ENCODE data around the gene VAPB. TPM values are rescaled to one million over a fixed set of nuclear protein-coding genes. Genes with fewer than 3 reads are reported as not detected.

The VAPB gene
- total and polyA plus RNA-seq, 8 donors: 36.3 to 52.9 (median 46.2) TPM

DNA sequence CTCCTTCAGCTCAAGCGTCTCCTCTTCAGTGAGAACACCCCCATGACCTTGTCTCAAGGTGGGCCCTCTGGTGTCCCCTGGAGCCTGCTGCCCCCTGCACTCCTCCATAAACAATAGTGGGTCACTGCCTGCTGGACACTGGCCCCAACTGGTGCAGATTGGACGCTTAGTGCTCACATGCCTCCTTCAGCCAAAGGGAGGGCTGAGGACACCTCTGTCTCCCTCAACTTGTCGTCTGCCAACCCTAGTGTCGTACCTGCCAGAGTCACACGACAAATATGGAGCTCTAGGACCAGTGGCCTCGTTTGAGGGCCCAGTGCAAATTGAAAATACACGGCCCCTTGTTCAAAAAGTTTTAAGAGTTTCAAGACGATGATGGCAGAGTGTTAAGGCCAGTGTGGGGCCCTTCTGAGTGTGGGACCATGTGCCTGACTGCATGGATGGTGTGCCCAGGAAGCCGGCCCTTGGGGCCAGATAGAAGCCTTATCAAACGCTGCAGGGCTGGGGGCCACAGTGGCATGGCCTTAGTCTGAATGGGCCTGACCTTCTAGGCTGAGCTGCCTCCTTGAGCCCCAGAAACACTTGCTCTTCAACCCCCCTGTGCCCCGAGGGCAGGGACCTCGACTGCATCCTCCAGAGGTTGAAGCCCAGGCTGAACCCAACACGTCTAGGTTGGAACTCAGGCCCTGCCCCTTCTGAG, 106.0 kb downstream of the VAPB start:
- no peaks in the 10 kb centered on the region for H3K36me3 ChIP-seq
- no peaks in the 10 kb centered on the region for H3K4me1 ChIP-seq
- DNase-seq: no peak
- no peak overlapping the region for H3K27ac ChIP-seq
- H3K9me3 ChIP-seq: no peaks in the 10 kb centered on the region
- TF ChIP-seq, protein P1, sequence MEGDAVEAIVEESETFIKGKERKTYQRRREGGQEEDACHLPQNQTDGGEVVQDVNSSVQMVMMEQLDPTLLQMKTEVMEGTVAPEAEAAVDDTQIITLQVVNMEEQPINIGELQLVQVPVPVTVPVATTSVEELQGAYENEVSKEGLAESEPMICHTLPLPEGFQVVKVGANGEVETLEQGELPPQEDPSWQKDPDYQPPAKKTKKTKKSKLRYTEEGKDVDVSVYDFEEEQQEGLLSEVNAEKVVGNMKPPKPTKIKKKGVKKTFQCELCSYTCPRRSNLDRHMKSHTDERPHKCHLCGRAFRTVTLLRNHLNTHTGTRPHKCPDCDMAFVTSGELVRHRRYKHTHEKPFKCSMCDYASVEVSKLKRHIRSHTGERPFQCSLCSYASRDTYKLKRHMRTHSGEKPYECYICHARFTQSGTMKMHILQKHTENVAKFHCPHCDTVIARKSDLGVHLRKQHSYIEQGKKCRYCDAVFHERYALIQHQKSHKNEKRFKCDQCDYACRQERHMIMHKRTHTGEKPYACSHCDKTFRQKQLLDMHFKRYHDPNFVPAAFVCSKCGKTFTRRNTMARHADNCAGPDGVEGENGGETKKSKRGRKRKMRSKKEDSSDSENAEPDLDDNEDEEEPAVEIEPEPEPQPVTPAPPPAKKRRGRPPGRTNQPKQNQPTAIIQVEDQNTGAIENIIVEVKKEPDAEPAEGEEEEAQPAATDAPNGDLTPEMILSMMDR (IDR thresholded peaks at IDR 0.05): no peak
- no peaks in the 10 kb centered on the region for H3K27me3 ChIP-seq
- intact Hi-C loops (cut with DNase I): no loop called here
- no peak for ATAC-seq
- no peak overlapping the region for H3K4me3 ChIP-seq

DNA sequence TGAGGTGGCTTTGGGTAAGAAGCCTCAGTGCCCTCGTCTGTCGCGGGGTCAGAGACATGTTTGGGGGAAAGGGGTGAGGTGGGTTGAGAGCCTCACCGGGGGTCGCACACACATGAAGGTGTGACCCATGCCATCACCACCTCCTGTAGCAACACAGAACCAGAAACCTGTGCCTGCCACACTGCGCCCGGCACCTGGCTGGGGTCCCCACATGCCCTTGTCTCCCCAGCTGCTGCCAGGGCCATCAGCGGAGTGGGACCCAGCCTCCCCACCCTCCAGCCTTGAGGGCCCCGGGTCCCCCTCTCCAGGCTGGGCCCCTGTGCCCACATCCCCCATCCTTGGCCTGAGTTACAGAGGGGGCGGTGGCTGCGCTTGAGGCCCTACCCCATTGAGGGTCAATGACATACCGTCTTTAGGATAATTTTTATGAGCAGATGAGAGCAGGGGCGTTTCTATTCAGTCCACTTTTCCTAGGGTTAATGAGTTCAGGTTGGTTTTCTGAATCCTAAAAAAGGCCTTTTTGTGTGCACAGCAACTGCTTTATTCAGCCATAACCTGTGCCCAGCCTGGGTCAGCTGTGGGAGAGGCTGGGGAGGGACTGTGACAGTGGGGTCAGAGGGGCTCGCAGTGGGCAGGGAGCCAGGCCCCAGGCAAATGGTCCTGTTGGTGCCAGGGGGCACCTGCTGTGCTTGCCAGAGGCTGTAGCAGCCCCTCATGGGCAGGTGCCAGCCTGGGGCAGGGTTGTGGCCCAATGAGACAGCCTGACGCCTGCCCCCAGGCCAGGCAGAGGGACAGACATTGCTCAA, 106.8 kb downstream of the VAPB start:
- ATAC-seq (no peak), DNase-seq (no peak)
- H3K36me3 ChIP-seq: no peaks in the 10 kb centered on the region
- no peaks in the 10 kb centered on the region for H3K27me3 ChIP-seq
- TF ChIP-seq, protein P1 (IDR thresholded peaks at IDR 0.05): no peak
- intact Hi-C loops (cut with DNase I): no loop called here
- H3K27ac ChIP-seq: no peak overlapping the region
- H3K4me1 ChIP-seq: no peaks in the 10 kb centered on the region
- H3K9me3 ChIP-seq: no peaks in the 10 kb centered on the region
- H3K4me3 ChIP-seq: no peak overlapping the region

DNA sequence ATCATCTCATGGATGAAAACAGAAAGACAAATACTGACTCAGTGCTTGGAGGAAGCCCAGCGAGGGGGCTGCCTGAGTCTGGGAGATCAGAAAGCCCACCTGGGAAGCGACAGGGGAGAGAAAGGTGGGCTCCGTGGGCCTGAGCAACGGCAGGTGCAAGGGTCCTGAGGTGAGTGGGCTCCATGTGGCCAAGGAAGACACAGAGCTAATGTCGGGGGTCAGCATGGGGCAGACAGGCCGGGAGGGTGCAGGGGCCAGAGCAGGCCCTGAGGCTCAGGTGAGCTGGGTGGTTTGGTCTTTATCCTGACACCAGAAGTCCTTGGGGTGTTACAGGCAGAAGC, 107.4 kb downstream of the VAPB start:
- DNase-seq (no peak), ATAC-seq (no peak)
- no peaks in the 10 kb centered on the region for H3K4me1 ChIP-seq
- H3K36me3 ChIP-seq: no peaks in the 10 kb centered on the region
- TF ChIP-seq, protein P1 (IDR thresholded peaks at IDR 0.05): no peak
- intact Hi-C loops (cut with DNase I): no loop called here
- no peaks in the 10 kb centered on the region for H3K27me3 ChIP-seq
- H3K9me3 ChIP-seq: no peaks in the 10 kb centered on the region
- no peak overlapping the region for H3K27ac ChIP-seq
- no peak overlapping the region for H3K4me3 ChIP-seq

DNA sequence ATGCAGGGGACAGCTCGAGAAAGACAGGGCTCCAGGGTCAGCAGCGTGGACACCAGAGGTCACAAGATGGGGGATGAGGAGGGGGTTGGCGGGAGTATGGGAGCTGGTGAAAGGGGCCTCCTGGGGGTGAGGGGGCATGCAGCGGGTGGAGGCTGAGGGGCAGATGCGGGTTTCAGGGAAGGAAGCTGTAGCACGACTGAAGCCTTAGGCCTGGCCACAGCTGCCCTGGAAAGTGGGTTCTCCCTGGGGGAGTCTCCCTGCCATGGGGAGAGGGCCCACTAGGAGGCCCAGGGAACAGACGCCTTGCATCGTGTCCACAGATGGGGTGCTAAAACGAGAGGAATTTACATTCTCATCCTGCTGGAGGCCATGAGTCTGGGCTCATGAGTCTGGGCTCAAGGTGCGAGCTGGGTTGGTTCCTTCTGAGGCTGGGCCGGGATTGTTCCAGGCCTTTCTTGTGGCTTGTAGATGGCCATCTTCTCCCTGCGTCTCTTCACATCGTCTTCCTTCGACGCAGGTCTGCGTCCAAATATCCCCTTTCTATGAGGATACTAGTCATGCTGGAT, 108.1 kb downstream of the VAPB start:
- H3K4me1 ChIP-seq: no peaks in the 10 kb centered on the region
- intact Hi-C loops (cut with DNase I): no loop called here
- peaks cover 0 to under 1% of the 10 kb centered on the region in 2 donors for H3K9me3 ChIP-seq
- H3K36me3 ChIP-seq: no peaks in the 10 kb centered on the region
- H3K27me3 ChIP-seq: no peaks in the 10 kb centered on the region
- ATAC-seq (no peak), DNase-seq (no peak)
- TF ChIP-seq, protein P1 (IDR thresholded peaks at IDR 0.05): no peak
- H3K4me3 ChIP-seq: no peak overlapping the region
- H3K27ac ChIP-seq: no peak overlapping the region

All from left lung (tissue), 10 donors.